Activated CD8-positive, alpha-beta memory T cell treated with anti-CD3 and anti-CD28 coated beads for 48 hours (primary cell): Measurements from ENCODE around the gene FRK.
"Not testable (repeated sequence)": the region's sequence is repeated elsewhere in the genome, so short reads cannot be mapped to it uniquely, and the experiment has no call there.

Experiments
- DNase-seq, 3 experiments: peaks; one replicate each; pipeline ENCODE4 v3.0.0-alpha.2; 2020; ENCODE audit warnings: low read depth in 2 of 3, low spot score in 2 of 3

Gene FRK

GRCh38 chr6:116060572-116061283, at the start of gene FRK:
TSS of gene FRK (minus strand) at chr6:116060891. CDS start at chr6:116060311, 580 bp downstream.
- DNase-seq, result no peak

- no peak for DNase-seq
These were observed 48.1 kb upstream of the FRK start for GRCh38 chr6:116108836-116109235.

GRCh38 chr6:116106146-116106545, 45.5 kb upstream of the FRK start:
- DNase-seq, result no peak

GRCh38 chr6:116105247-116105646, 44.6 kb upstream of the FRK start:
- DNase-seq, result no peak

- DNase-seq, result no peak
These were observed 43.9 kb upstream of the FRK start for GRCh38 chr6:116104636-116105035.

GRCh38 chr6:116102873-116103272, 42.2 kb upstream of the FRK start:
- DNase-seq, result no peak

- no peak for DNase-seq
These were observed 41.1 kb upstream of the FRK start for GRCh38 chr6:116101790-116102189.

- DNase-seq, result no peak
These were observed 40.6 kb upstream of the FRK start for GRCh38 chr6:116101302-116101718.

- peak; percentile 62 to 72 (median 69) for DNase-seq
These were observed 40.0 kb upstream of the FRK start, which contains the start of gene NT5DC1 for GRCh38 chr6:116100419-116101301. TSS of gene NT5DC1 (plus strand) at chr6:116100853. CDS start at chr6:116100931, 78 bp downstream.

GRCh38 chr6:116099036-116099435, 38.3 kb upstream of the FRK start:
- no peak for DNase-seq

GRCh38 chr6:116096979-116097816, 36.5 kb upstream of the FRK start:
- DNase-seq, result no peak

GRCh38 chr6:116096048-116096759, 35.5 kb upstream of the FRK start:
- not testable (repeated sequence) for DNase-seq

- DNase-seq, result no peak
These were observed 33.4 kb upstream of the FRK start for GRCh38 chr6:116094041-116094440.

GRCh38 chr6:116090251-116090650, 29.6 kb upstream of the FRK start:
- DNase-seq, result no peak

- DNase-seq, result no peak
These were observed 28.3 kb upstream of the FRK start for GRCh38 chr6:116088946-116089345.

GRCh38 chr6:116087437-116088027, 26.8 kb upstream of the FRK start:
- DNase-seq, result no peak

GRCh38 chr6:116084284-116084683, 23.6 kb upstream of the FRK start:
- DNase-seq, result no peak

- DNase-seq, result no peak
These were observed 22.4 kb upstream of the FRK start for GRCh38 chr6:116083052-116083451.

- DNase-seq, result no peak
These were observed 18.3 kb upstream of the FRK start for GRCh38 chr6:116078945-116079344.

GRCh38 chr6:116078522-116078921, 17.8 kb upstream of the FRK start:
- DNase-seq, result no peak
